Neural progenitor cell (in vitro differentiated cells): ENCODE data around the gene SMAD4. TPM values are rescaled to one million over a fixed set of nuclear protein-coding genes. Genes with fewer than 3 reads are reported as not detected.

Experiments
- DNase-seq: peaks from one replicate; pipeline ENCODE4 v3.0.0-alpha.2; 2016; ENCODE audit warnings: low spot score
- H2AFZ ChIP-seq: fragments of 200-600 bp; sonication (generic); replicated peaks from 2 replicates; pipeline ENCODE4 v1.6.1; 2016; ENCODE audit warnings: antibody characterized with exemption
- H3F3A ChIP-seq: fragments of 200-600 bp; sonication (generic); 2 replicates; pipeline ENCODE4 v1.6.1; 2016; ENCODE audit warnings: antibody characterized with exemption, low read depth
- H3K27ac ChIP-seq: fragments of 200-600 bp; sonication (generic); 2 replicates; pipeline ENCODE4 v1.5.1; 2016; ENCODE audit warnings: mild to moderate bottlenecking
- H3K27me3 ChIP-seq: fragments of 200-600 bp; sonication (generic); 2 replicates; pipeline ENCODE4 v1.6.1; 2016; ENCODE audit warnings: mild to moderate bottlenecking, moderate library complexity
- H3K36me3 ChIP-seq: fragments of 200-600 bp; sonication (generic); 2 replicates; pipeline ENCODE4 v1.5.1; 2016
- H3K4me1 ChIP-seq: fragments of 200-600 bp; sonication (generic); 2 replicates; pipeline ENCODE4 v1.6.1; 2016; ENCODE audit warnings: mixed run types
- H3K4me2 ChIP-seq: fragments of 200-600 bp; sonication (generic); 2 replicates; pipeline ENCODE4 v1.6.1; 2016
- H3K4me3 ChIP-seq: fragments of 200-600 bp; sonication (generic); 2 replicates; pipeline ENCODE4 v1.5.1; 2016
- H3K79me2 ChIP-seq: fragments of 200-600 bp; sonication (generic); 2 replicates; pipeline ENCODE4 v1.6.1; 2016; ENCODE audit warnings: low read depth
- H3K9ac ChIP-seq: fragments of 200-600 bp; sonication (generic); 2 replicates; pipeline ENCODE4 v1.6.1; 2016
- H3K9me3 ChIP-seq: fragments of 200-600 bp; sonication (generic); 2 replicates; pipeline ENCODE4 v1.5.1; 2016; ENCODE audit warnings: low read depth
- H4K20me1 ChIP-seq: fragments of 200-600 bp; sonication (generic); 2 replicates; pipeline ENCODE4 v1.6.1; 2016; ENCODE audit warnings: low read depth
- H3K27ac Mint-ChIP-seq: 3 replicates; pipeline ENCODE4 v1.8.0; 2021; ENCODE audit warnings: mixed read lengths
- H3K27me3 Mint-ChIP-seq: 2 replicates; pipeline ENCODE4 v1.8.0; 2022; ENCODE audit warnings: low read depth, mild to moderate bottlenecking, inconsistent platforms, moderate library complexity, mixed read lengths; ENCODE audit not compliant: insufficient read depth
- H3K36me3 Mint-ChIP-seq: 3 replicates; pipeline ENCODE4 v1.8.0; 2021; ENCODE audit warnings: mixed read lengths
- H3K4me1 Mint-ChIP-seq: 3 replicates; pipeline ENCODE4 v1.8.0; 2021; ENCODE audit warnings: mixed read lengths
- H3K4me3 Mint-ChIP-seq: 3 replicates; pipeline ENCODE4 v1.8.0; 2021; ENCODE audit warnings: mild to moderate bottlenecking, moderate library complexity, mixed read lengths
- H3K9me3 Mint-ChIP-seq: 3 replicates; pipeline ENCODE4 v1.8.0; 2020; ENCODE audit warnings: mixed read lengths
- CTCF ChIP-seq: fragments of 200-600 bp; sonication (generic); IDR thresholded peaks from 2 replicates; pipeline ENCODE4 v1.5.1; 2017; ENCODE audit warnings: antibody characterized with exemption, mild to moderate bottlenecking
- EZH2 ChIP-seq: fragments of 200-600 bp; sonication (generic); IDR thresholded peaks from 2 replicates; pipeline ENCODE4 v1.6.1; 2017; ENCODE audit warnings: antibody characterized with exemption, mild to moderate bottlenecking, moderate library complexity
- EZH2phosphoT487 ChIP-seq: fragments of 200-600 bp; sonication (generic); IDR thresholded peaks from 2 replicates; pipeline ENCODE4 v1.6.1; 2017; ENCODE audit warnings: antibody characterized with exemption
- total RNA-seq: library from RNA; depleted of rRNA; stranded (reverse); fragments of >200 nt; gene quantifications from 2 replicates; pipeline ENCODE4 v1.2.3, GENCODE V29; 2015; ENCODE audit warnings: low replicate concordance

Gene SMAD4
- total RNA-seq, 1 donor from 2014 or later, result 310 TPM

- no peaks in the 10 kb centered on the region for H3K4me1 ChIP-seq
- H3K4me2 ChIP-seq, result no peak overlapping the region
- Mint-ChIP-seq H3K4me3 (no peak overlapping the region), H3K9me3 (no peaks in the 10 kb centered on the region), H3K27me3 (no peaks in the 10 kb centered on the region), H3K36me3 (peaks cover 51% of the 10 kb centered on the region), H3K4me1 (no peaks in the 10 kb centered on the region), H3K27ac (no peak overlapping the region)
- no peaks in the 10 kb centered on the region for H3K9me3 ChIP-seq
- H3K27me3 ChIP-seq, result no peaks in the 10 kb centered on the region
- H3K36me3 ChIP-seq, result peaks cover 35% of the 10 kb centered on the region
- no peaks in the 10 kb centered on the region for H3F3A ChIP-seq
- H3K27ac ChIP-seq, result no peak overlapping the region
- H2AFZ ChIP-seq, result no peak overlapping the region
- H3K79me2 ChIP-seq, result peaks cover 62% of the 10 kb centered on the region
- no peak overlapping the region for H3K9ac ChIP-seq
- TF ChIP-seq EZH2phosphoT487, result no peak
- no peak for DNase-seq
- H3K4me3 ChIP-seq, result no peak overlapping the region
- H4K20me1 ChIP-seq, result peaks cover 3% of the 10 kb centered on the region
Measured at GRCh38 chr18:51069885-51070284, 39.9 kb downstream of the SMAD4 start.

DNA sequence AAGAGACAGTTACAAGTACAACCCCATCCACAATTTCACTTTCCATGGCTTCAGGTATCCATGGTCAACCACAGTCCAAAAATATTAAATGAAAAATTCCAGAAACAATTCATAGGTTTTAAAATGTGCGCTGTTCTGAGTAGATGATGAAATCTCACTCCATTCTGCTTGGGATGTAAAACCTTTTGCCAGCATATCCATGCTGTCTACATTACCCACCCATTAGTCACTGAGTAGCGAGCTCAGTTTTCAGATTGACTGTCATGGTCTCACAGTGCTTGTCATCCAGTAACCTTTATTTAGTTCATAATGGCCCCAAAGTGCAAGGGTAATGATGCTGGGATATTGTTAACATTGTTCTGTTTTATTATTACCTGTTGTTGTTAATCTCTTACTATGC, 40.5 kb downstream of the SMAD4 start:
- Histone ChIP-seq H3K4me1 (no peaks in the 10 kb centered on the region), H3K9ac (no peak overlapping the region), H3K27me3 (no peaks in the 10 kb centered on the region), H3K79me2 (peaks cover 66% of the 10 kb centered on the region), H3F3A (no peaks in the 10 kb centered on the region), H3K4me3 (no peak overlapping the region), H3K4me2 (no peak overlapping the region), H4K20me1 (peaks cover 7% of the 10 kb centered on the region), H3K27ac (no peak overlapping the region), H3K9me3 (no peaks in the 10 kb centered on the region), H3K36me3 (peaks cover 29% of the 10 kb centered on the region), H2AFZ (no peak overlapping the region)
- TF ChIP-seq EZH2 (no peak), CTCF (no peak), EZH2phosphoT487 (no peak)
- no peak for DNase-seq
- Mint-ChIP-seq H3K4me3 (no peak overlapping the region), H3K4me1 (no peaks in the 10 kb centered on the region), H3K36me3 (peaks cover 48% of the 10 kb centered on the region), H3K27me3 (no peaks in the 10 kb centered on the region), H3K27ac (no peak overlapping the region), H3K9me3 (no peaks in the 10 kb centered on the region)

DNA sequence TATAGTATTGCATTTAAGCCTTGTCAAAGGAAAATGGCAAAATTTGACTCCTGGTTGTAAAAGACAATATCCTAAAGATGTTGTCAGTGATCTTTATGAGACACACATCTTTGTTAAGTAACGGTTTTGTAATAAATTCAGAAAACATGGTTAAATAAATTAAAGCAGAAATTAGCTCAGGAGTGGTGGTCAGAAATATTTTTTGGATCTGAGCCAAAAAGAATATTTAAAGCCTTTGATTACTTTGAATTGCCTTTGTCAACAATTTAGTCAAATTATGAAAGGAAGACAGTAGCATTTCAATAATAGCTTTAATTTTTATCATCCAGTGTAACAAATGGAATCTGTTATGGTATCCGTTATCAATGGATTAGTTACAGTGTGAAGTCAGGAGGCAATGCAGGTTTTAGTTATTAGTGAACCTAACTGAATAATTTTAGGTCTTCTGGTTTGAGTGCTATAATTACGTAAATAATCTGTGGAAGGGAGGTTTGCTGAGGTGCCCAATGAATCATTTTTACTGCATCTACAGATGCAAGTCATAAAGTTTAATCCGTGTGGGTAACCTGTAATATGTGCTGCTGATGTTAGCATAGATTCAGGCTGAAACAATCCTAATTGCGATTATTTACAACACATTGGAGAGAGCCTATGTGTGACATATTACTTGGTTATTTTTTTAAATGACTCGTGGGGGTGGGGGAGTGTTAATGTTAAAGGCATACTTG, 42.7 kb downstream of the SMAD4 start:
- no peak overlapping the region for H3K9ac ChIP-seq
- no peaks in the 10 kb centered on the region for H3K4me1 Mint-ChIP-seq
- H3K79me2 ChIP-seq, result peaks cover 66% of the 10 kb centered on the region
- H3K9me3 Mint-ChIP-seq, result no peaks in the 10 kb centered on the region
- no peak overlapping the region for H2AFZ ChIP-seq
- H3K27ac ChIP-seq, result no peak overlapping the region
- no peak overlapping the region for H3K4me2 ChIP-seq
- H3K36me3 ChIP-seq, result peaks cover 25% of the 10 kb centered on the region
- no peak for DNase-seq
- H3K27ac Mint-ChIP-seq, result no peak overlapping the region
- H3K36me3 Mint-ChIP-seq, result peaks cover 57% of the 10 kb centered on the region
- H3K27me3 Mint-ChIP-seq, result no peaks in the 10 kb centered on the region
- no peaks in the 10 kb centered on the region for H3F3A ChIP-seq
- H3K27me3 ChIP-seq, result no peaks in the 10 kb centered on the region
- H3K9me3 ChIP-seq, result no peaks in the 10 kb centered on the region
- no peaks in the 10 kb centered on the region for H3K4me1 ChIP-seq
- H3K4me3 ChIP-seq, result no peak overlapping the region
- peaks cover 11% of the 10 kb centered on the region for H4K20me1 ChIP-seq
- H3K4me3 Mint-ChIP-seq, result no peak overlapping the region
- no peak for TF ChIP-seq EZH2
- no peak for TF ChIP-seq EZH2phosphoT487
- TF ChIP-seq CTCF, result no peak

- Mint-ChIP-seq H3K4me3 (no peak overlapping the region), H3K27ac (no peak overlapping the region), H3K4me1 (no peaks in the 10 kb centered on the region), H3K36me3 (peaks cover 48% of the 10 kb centered on the region), H3K9me3 (no peaks in the 10 kb centered on the region), H3K27me3 (no peaks in the 10 kb centered on the region)
- H3K9me3 ChIP-seq, result no peaks in the 10 kb centered on the region
- no peak for TF ChIP-seq EZH2phosphoT487
- no peak for TF ChIP-seq EZH2
- no peak for TF ChIP-seq CTCF
- H3K27ac ChIP-seq, result no peak overlapping the region
- H3K27me3 ChIP-seq, result no peaks in the 10 kb centered on the region
- H3K4me3 ChIP-seq, result no peak overlapping the region
- no peak overlapping the region for H3K4me2 ChIP-seq
- peaks cover 11% of the 10 kb centered on the region for H4K20me1 ChIP-seq
- no peak for DNase-seq
- no peak overlapping the region for H3K9ac ChIP-seq
- no peaks in the 10 kb centered on the region for H3F3A ChIP-seq
- no peak overlapping the region for H2AFZ ChIP-seq
- peaks cover 51% of the 10 kb centered on the region for H3K79me2 ChIP-seq
- H3K36me3 ChIP-seq, result peaks cover 34% of the 10 kb centered on the region
- H3K4me1 ChIP-seq, result no peaks in the 10 kb centered on the region
Measured at GRCh38 chr18:51074605-51075004, 44.6 kb downstream of the SMAD4 start.
